Ureter (tissue), 1 donor: ENCODE measurements around the gene KDM6B. TPM values are rescaled to one million over a fixed set of nuclear protein-coding genes. Genes with fewer than 3 reads are reported as not detected.

ENCODE experiments used
- DNase-seq: peaks from one replicate; pipeline ENCODE4 v3.0.0-alpha.2; 2020; ENCODE audit warnings: low spot score
- total RNA-seq: library from RNA; stranded (reverse); gene quantifications from one replicate; pipeline ENCODE4 v1.2.4, GENCODE V29; 2023
- donor health status: DM: yes; HTN: yes; CAD: no.

KDM6B gene
- total RNA-seq, 1 donor from 2014 or later = 31.8 TPM

- peak; percentile 57 for DNase-seq
These were observed 19.1 kb downstream of the KDM6B start for GRCh38 chr17:7852919-7853690.

DNA sequence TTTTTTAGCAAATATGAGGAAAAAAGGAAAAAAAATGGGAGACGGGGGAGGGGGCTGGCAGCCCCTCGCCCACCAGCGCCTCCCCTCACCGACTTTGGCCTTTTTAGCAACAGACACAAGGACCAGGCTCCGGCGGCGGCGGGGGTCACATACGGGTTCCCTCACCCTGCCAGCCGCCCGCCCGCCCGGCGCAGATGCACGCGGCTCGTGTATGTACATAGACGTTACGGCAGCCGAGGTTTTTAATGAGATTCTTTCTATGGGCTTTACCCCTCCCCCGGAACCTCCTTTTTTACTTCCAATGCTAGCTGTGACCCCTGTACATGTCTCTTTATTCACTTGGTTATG is 19.6 kb downstream of the KDM6B start:
- DNase-seq = peak; percentile 42

- DNase-seq = peak; percentile 51
These were observed 20.2 kb downstream of the KDM6B start for GRCh38 chr17:7854078-7854777.

DNA sequence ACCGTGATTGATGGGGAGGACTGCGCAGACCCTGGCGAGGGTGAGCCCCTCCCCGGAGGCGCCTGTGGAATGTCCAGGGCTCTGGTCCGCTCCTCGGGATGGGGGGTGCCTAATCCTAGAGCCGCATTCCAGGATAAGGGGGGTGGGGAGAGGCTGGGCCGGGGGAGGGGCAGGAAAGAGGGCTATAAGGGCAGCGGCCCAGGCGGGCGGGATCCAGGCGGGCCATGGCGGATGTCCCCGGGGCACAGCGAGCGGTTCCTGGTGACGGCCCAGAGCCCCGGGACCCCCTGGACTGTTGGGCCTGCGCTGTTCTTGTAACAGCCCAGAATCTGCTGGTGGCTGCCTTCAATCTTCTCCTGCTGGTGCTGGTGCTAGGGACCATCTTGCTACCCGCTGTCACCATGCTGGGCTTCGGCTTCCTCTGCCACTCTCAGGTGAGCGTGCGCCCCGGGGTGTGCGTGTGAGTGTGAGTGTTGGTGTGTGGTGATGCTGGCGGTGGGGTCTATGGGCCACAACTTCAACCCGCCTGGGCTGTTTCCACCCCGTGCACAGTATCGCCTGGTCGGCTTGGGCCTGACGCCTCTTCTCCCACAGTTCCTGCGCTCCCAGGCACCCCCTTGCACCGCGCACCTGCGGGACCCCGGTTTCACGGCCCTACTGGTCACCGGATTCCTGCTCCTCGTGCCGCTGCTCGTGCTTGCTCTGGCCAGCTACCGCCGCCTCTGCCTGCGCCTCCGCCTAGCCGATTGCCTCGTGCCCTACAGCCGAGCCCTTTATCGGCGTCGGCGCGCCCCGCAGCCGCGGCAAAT is 21.0 kb downstream of the KDM6B start, which contains the start of gene TMEM88:
Gene TMEM88, plus strand, starts transcription at position 216 of the 809 bp plus-strand sequence. Its CDS starts 9 bp downstream, at position 225.
- DNase-seq = peak; percentile 53

GRCh38 chr17:7855660-7856010 is 21.6 kb downstream of the KDM6B start:
- DNase-seq = peak; percentile 53

GRCh38 chr17:7856011-7856810 is 22.2 kb downstream of the KDM6B start:
- DNase-seq = peak; percentile 72

GRCh38 chr17:7856811-7857712 is 23.0 kb downstream of the KDM6B start, which contains the start of gene NAA38:
Gene NAA38 (minus strand): TSS chr17:7857559. CDS start chr17:7857463, 96 bp downstream.
- peak; percentile 97 for DNase-seq

- DNase-seq = peak; percentile 95
These were observed 23.9 kb downstream of the KDM6B start, which contains the start of gene CYB5D1 for GRCh38 chr17:7857713-7858521. Gene CYB5D1 (plus strand): TSS chr17:7858003. CDS start chr17:7858135, 132 bp downstream.

- DNase-seq = peak; percentile 61
These were observed 24.4 kb downstream of the KDM6B start for GRCh38 chr17:7858522-7858810.

- peak; percentile 35 for DNase-seq
These were observed 25.0 kb downstream of the KDM6B start for GRCh38 chr17:7859028-7859427.

DNA sequence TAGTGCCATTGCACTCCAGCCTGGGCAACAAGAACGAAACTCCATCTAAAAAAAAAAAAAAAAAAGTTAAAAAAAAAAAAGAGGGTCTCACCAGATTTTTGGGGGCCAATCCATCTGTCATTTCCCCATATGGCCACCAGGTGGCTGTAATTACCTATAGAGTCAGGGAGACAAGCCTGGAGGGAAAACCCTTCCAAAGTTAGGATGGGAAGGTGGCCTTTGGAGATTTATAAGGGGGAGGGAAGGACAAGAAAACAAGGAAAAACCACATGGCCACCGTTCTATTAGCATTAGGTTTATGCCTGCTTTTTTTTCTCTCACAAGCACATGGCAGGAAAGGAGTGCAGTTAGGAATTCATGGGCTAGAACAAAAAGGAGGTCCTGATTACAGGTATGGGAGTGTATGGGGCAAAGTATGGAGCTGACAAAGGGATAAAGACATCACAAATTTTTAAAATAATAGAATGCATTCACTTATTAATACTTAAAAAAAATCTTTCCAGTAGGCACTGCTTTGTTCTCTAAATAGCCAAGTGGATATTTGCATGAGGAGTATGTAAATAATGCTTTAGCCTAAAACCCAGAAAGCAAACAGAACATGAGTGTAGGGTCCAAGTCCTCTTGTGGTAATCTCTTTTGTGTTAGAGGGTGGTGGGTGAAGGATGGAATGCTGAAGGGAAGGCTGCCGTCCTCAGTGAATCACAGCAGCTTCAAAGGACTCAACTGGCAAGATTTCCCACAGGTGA is 28.8 kb downstream of the KDM6B start:
- DNase-seq = peak; percentile 46

- DNase-seq = peak; percentile 27
These were observed 30.4 kb downstream of the KDM6B start for GRCh38 chr17:7864384-7864783.

GRCh38 chr17:7864995-7865650 is 31.1 kb downstream of the KDM6B start:
- DNase-seq = peak; percentile 20

GRCh38 chr17:7867881-7868329 is 33.9 kb downstream of the KDM6B start:
- DNase-seq = peak; percentile 45

- peak; percentile 14 for DNase-seq
These were observed 39.0 kb downstream of the KDM6B start for GRCh38 chr17:7873051-7873450.

DNA sequence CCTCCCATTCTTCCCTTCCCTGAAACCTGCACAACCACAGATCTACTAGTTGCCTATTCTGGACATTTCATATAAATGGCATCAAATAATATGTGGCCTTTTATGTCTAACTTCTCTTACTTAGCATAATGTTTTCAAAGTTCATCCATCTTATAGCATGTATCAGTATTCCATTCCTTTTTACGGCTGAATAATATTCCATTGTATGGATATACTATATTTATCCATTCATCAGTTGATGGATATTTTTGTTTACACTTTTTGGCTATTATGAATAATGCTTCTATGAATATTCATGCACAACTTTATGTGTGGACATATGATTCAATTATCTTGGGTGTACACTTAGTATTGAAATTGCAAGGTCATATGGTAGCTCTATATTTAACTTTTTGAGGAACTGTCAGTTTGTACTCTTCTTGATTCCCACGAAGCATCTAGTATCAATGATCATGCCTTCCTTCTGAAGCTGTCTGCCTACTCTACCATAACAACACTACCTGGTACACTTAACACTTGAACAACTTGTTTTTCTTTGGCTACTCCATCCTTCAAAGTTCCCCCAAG is 41.9 kb downstream of the KDM6B start:
- DNase-seq = no peak

GRCh38 chr17:7878234-7878633 is 44.2 kb downstream of the KDM6B start:
- peak; percentile 37 for DNase-seq
